Astrocyte of the cerebellum (primary cell): ENCODE data around the gene SLC38A1.

Experiments used
- DNase-seq: peaks from one replicate; pipeline ENCODE4 v3.0.0-alpha.2; 2011; ENCODE audit warnings: low read depth
- H3K4me3 ChIP-seq: 2 replicates; pipeline ENCODE4 v1.5.1; 2011; ENCODE audit warnings: mild to moderate bottlenecking, low read depth, low read length, moderate library complexity
- CTCF ChIP-seq: IDR thresholded peaks from 2 replicates; pipeline ENCODE4 v1.5.1; 2012; ENCODE audit warnings: low read length, low read depth, moderate library complexity, mild to moderate bottlenecking; ENCODE audit errors: missing control alignments
- in situ Hi-C: cut with HindIII; loops from 2 replicates; pipeline ENCODE4 v1.10.0; 2017; ENCODE audit warnings: low sequenced_read_pairs

Gene SLC38A1

GRCh38 chr12:46269429-46270241, 792 bp upstream of the SLC38A1 start:
- no peak for DNase-seq
- peak overlapping the region; percentile 79 for H3K4me3 ChIP-seq
- TF ChIP-seq CTCF = no peak
- in situ Hi-C loops = no loop called here

DNA sequence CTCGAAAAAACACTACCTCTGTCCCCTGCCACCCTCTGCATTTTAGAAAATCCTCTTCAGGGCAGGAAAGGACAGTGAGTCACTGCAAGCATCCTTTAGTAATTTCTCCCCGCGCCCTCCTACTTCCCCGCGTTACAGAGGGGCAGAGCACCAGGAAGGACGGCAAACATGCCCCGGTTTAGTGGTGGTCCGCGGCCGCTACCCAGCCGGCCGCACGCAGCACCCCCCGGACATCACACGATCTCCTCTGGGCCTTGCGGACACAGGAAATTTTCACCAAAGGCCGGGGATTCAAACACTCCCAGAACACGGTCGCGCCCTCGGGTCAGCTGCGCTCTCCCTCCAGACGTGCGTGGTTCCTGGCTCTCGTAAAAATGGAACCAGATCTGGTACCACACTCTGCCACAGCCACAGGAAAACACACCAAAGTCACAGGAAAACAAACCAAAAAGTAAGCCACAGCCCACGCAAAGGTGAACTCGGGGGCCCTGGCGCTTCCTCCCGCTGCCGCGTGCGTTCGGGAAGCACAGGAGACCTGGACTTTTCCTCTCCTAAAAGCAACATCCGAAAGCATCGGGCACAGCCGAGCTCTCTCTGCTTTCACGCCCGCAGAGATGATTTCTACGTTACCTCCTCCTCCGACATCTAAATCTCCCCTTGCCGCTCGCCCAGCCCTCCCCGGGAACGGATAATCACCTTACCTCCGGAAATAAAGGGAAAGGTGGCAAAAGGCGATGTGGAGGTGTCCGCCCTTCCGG, 839 bp downstream of the SLC38A1 start:
- no peak for TF ChIP-seq CTCF
- H3K4me3 ChIP-seq = peak overlapping the region; percentile 79
- in situ Hi-C loops = no loop called here
- DNase-seq = no peak

- no peak for TF ChIP-seq CTCF
- in situ Hi-C loops = no loop called here
- peak overlapping the region; percentile 79 for H3K4me3 ChIP-seq
- DNase-seq = no peak
Measured at GRCh38 chr12:46267575-46267824, 1.3 kb downstream of the SLC38A1 start.

DNA sequence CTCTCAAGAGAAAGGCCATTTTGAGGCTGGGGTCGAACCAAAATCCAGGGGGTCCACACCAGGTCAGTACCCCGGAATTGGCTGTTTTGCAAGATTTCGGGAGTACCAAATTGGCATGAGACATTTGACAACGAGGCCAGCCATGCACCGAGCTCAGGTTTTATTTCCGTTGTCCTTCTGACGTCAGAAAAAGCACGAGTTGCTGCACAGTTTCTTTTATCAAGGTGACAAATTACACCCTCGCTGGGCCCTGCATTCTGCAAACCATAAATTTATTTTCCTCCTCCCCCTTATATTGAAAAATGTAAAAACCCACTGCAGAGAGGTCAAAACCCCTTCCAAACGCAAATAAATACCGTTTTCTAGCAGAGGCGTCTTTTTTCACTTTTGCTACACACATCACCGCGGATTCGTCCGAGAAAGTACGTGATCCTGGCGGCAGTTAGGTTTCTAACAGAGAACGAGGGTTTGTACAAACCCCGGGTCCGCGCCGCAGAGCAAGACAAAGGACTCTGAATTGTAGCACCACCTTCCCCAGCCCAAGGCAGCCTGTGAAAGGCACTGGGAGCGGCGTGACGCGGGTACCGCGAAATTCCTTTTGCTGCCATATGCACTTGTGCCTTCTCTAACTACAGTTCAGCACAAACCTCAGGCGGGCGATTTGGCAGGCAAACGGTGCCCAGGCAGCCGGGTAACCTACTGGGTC, 1.8 kb downstream of the SLC38A1 start:
- no peak for TF ChIP-seq CTCF
- H3K4me3 ChIP-seq = peak overlapping the region; percentile 79
- DNase-seq = no peak
- in situ Hi-C loops = no loop called here

GRCh38 chr12:46266382-46266791, 2.5 kb downstream of the SLC38A1 start:
- in situ Hi-C loops = no loop called here
- no peak for TF ChIP-seq CTCF
- H3K4me3 ChIP-seq = peak overlapping the region; percentile 79
- no peak for DNase-seq

DNA sequence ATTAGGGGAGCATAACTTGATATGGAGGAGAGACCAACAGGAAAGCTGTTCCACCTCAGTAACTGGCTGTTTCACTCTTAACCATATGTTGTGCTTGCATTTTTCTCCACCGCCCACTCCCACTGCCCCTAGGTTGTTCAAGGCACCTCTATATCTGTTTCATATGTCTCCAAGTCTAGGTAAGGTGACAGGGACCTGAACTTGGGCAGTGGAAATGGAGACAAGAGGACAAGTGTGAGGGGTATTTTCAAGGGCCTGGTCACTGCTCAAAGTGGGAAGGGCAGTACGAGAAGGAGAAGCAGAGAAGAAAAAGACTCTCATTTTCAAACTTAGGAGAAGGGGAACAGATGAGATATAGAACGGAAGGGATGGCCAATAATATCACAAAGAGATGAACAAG, 3.1 kb downstream of the SLC38A1 start:
- H3K4me3 ChIP-seq = peak overlapping the region; percentile 79
- DNase-seq = no peak
- in situ Hi-C loops = no loop called here
- no peak for TF ChIP-seq CTCF
